ENCODE measurements around the gene GFY. TPM values are rescaled to one million over a fixed set of nuclear protein-coding genes. Genes with fewer than 3 reads are reported as not detected.

Gene GFY, protein sequence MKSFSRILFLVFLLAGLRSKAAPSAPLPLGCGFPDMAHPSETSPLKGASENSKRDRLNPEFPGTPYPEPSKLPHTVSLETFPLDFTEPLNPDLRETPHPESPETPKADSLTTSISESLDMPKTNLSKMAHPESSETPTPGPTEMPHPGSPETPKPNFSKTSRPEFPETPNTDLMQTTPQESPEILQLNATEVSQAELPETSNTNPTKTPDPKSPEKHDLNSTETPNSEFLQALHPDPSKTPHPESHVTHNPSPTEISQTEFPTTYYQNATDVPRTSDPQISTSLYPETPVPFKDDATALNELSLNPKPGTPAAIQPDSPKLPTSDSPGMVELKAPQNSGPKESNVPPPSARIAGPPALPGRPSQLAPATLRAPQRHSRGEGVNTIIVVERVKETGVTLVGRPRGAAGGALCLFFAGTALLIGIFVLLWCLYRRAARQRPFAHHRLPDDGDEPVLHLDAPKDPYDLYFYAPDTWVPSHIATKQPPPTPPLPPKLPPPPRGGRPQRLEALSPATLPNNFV
- total RNA-seq (2022; extraction: Qiagen RNA extraction): 0.14 to 0.27 TPM (median 0.18 TPM) in 5 replicates

DNA sequence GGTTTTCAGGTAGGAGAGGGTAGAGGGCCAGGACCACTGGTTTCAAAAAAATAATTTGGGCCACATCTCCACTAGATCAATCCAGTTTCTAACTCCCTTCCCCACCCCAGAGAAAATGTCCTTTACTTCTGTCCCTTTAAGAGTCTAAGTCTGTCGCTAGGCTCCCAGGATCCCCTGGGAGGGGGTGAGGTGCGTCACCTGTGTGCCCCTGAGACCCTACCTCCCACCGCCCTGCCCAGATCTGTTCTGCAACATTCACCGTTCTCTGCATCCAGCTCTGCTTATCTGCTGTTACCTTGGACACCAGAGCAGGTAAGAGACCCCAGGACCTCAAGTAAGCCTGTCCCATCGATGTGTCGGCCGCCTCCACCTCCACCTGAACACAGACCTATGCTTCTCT lies at the start of gene GFY:
TSS of gene GFY (plus strand) at position 211 of the 400 bp plus-strand sequence. CDS start 1,043 bp downstream, outside the sequence.

DNA sequence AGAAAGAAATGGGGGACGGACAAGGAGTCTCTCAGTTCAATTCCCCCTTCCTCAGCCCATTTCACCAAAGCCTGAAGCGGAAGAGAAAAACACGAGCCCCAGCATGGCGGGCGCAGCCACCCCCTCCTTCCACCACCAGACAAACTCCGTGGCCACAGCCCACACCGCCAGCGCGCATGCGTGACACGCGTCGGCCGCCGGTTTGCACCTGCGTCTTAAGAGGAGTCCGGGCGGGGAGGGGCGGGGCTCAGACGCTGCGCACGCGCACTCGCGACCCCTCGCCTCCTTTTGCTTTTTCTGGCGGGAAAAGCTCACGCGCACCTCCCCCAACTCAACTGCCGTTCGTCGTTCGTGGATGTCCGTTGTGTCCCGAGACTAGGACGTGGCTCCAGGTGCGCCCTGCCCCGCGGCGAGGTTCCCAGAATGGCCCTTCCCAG lies 37.2 kb upstream of the GFY start, which contains the start of gene KASH5:
TSS of gene KASH5 (plus strand) at position 314 of the 437 bp plus-strand sequence. CDS start 2,635 bp downstream, outside the sequence.

DNA sequence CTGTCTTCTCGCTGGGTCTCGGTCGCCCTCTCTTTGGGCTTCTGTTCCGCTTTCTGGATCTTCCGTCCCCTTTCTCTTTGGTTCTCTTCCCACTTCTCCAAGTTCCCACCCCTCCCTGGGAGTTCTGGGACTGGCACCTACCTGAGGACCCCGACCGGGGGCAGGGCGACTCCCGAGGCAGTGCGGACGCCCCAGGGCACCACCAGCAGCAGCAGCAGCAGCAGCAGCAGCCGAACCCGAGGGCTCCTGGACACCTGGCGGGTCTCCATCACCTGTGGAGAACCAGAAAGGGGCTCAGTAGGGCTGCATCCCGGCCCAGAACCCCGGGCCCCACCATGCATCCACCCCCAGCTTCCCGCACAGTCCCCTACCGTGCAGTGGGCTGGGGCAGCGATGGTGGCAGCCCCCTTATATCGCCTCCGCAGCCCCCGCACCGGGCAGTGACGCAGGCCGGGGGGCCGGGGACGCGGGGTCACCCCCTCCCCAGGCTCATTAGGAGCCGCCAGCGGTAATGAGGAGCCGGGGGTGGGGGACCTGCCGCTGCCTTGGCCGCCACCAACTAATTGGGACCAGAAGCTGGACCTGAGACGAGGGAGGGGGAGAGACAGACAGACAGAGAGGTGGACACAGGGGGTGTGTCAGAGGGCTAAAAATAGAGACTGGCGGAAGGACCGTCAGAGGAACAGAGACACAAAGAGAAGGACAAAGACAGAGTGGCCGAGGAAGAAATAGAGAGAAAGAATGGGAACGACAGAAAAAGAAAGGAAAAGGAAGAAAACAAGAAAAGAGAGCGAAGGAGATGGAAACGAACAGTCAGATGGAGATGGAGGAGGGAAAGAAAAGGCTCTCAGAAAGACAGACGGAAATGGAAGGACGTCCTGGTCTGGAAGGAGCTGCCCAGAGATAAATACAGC lies 1.9 kb upstream of the GFY start, which contains the start of gene PTH2:
TSS of gene PTH2 (minus strand) at position 371 of the 914 bp plus-strand sequence. CDS start at position 269, 102 bp downstream.

DNA sequence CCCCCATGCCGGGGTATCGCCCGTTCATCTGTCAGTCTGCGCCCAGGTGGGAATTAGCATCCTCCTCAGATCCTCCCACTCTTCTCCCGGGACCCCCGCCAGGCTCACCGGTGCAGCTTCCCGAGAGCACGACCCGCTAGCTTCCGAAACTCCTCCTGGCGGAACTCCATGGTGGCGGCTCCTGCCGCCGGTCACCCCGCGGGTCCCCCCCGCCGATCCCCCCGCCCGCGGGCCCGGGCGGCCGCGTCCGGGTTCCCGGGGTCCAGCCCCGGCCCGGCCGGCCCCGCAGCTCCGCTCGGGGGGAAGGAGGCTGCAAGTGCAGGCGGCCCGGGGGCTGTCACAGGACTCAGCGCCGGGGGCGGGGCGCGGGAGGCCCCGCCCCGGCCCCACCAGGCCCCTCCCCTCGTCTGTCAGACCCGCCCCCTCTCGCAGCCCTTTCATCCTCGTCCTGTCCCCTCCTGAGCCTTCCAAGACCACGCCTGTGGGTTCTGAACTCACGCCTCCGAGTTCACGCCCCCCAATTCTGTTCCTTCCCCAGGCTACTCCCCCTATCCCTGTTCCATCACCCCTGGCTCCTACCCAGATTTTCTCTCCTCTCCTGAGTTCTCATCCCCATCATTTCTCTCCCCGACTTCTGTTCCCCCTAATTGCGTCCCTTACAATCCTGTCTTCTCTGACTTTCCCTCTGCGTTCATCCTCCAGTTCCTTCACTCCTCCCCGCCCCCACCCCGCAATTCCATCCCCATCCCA lies 16.2 kb downstream of the GFY start, which contains the start of gene SLC17A7:
TSS of gene SLC17A7 (minus strand) at position 318 of the 750 bp plus-strand sequence. CDS start at position 170, 148 bp downstream.

DNA sequence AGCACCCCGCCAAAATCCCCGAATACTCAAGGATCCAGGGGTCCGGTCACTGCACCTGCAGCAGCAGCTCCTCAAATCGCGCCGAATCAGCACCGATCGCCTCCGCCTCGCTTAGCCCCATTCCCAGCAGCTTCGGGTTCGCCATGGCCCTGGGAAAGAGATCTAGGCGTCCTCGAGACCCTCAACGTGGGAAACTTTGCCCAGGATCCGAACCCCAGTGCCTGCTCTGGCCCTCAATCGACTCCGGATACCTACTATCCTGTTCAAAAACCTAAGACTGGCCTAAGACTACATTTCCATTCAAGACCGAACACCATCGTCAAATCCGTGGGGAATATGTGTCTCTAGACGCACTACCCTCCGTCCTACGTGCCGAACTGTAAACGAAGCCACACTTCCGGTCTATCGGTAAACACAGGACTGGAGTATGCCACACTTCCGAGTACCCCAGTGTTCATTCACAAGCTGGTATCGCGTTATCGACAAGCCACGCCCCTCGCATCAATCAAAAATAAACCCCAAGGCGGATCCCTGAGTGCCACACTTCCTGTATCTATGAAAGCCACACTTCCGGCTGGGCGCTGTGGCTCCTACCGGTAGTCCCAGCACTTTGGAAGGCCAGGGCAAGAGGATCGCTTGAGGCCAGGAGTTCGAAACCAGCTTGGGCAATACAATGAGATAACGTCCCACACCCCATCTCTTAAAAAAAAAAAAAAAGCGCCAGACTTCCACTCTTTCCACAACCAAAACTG lies 26.4 kb downstream of the GFY start, which contains the start of gene PIH1D1:
TSS of gene PIH1D1 (minus strand) at position 385 of the 752 bp plus-strand sequence. CDS start at position 145, 240 bp downstream.

DNA sequence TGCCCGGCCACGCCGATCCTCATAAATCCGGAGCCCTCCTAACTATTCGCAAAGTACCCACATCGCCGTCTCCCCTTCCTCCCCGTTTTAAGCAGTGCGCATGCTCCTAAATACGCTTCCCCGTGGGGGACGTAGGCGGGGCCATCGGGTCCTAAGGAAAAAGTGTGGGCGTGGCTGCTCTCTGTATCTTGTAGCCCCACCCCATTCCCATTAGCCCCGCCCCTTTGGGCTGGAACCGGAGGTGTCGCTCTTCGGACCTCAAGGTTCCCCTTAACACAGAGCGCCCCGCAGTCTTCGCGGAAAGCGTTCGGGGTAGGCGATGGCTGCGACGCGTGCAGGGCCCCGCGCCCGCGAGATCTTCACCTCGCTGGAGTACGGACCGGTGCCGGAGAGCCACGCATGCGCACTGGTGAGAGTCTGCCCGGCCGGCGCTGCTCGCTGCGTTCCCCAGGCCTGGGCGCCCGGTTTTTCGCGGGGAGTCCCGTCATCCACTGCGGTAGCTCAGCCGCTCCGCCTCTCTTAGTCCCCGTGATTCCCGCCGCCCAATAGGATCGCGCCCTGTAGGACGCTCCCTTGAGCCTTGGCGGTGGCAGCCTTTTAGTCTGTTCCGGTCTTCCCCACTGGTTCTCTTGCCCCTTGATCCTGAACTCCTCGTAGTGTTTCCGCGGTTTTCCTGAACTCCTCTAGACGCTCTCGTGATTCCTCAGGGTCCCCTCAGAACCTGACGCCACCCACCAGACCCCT lies 28.0 kb downstream of the GFY start, which contains the start of gene ALDH16A1:
TSS of gene ALDH16A1 (plus strand) at position 213 of the 744 bp plus-strand sequence. CDS start at position 320, 107 bp downstream.

DNA sequence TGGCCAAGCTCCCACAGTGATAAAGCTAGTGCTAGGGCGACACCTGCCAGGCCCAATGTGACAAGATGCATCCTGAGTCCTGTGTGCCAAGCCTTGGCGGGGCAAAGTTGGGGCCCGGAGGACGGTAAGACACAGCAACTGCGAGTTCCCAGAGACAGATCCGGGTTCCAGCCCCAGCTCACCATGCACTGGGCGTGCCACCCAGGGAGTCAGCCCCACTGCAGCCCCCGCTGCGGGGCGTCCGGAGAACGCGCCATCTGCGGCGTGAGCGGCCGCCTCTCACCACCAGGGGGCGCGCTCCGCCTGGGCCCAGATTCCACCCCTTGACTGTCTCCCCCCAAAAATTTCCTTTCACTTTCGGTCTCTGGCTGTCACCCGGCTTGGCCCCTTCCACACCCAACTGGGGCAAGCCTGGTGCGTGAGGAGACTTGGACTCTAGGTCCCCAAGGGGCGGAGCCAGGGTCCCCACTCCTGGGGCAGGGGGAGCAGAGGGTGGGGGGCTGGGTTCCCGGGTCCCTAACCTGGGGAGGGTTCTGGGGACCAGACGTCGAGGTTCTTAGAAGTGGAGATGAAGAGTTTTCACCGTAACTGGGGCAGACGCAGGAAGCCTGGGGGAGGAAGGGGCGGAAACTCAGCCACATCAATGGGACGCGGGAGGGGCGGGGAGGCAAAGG lies 48.8 kb downstream of the GFY start, which contains the start of gene FLT3LG:
TSS of gene FLT3LG (plus strand) at position 348 of the 674 bp plus-strand sequence. CDS start 425 bp downstream, outside the sequence.

Other genes with a start within 250 kb of the GFY start
- 0.55 to 1.2 TPM (median 1.1 TPM) in 5 replicates for gene SLC6A16, start 100.2 kb upstream of the GFY start, total RNA-seq (2022; extraction: Qiagen RNA extraction)
- gene CD37, start 90.0 kb upstream of the GFY start, total RNA-seq (2022; extraction: Qiagen RNA extraction): not detected in 5 replicates
- 14.2 to 21.0 TPM (median 17.9 TPM) in 5 replicates for gene TEAD2, start 63.0 kb upstream of the GFY start, total RNA-seq (2022; extraction: Qiagen RNA extraction)
- gene DKKL1, start 61.5 kb upstream of the GFY start, total RNA-seq (2022; extraction: Qiagen RNA extraction): 0.39 to 0.74 TPM (median 0.47 TPM) in 5 replicates
- gene KASH5, start 37.1 kb upstream of the GFY start, total RNA-seq (2022; extraction: Qiagen RNA extraction): 0.05 to 0.12 TPM (median 0.07 TPM) in 4 of 5 replicates, not detected in the other
- not detected in 5 replicates for gene PTH2, start 1.9 kb upstream of the GFY start, total RNA-seq (2022; extraction: Qiagen RNA extraction)
- gene SLC17A7, start 16.1 kb downstream of the GFY start, total RNA-seq (2022; extraction: Qiagen RNA extraction): 0.53 to 0.74 TPM (median 0.65 TPM) in 5 replicates
- gene PIH1D1, start 26.4 kb downstream of the GFY start, total RNA-seq (2022; extraction: Qiagen RNA extraction): 90.8 to 101 TPM (median 98.8 TPM) in 5 replicates
- gene ALDH16A1, start 27.8 kb downstream of the GFY start, total RNA-seq (2022; extraction: Qiagen RNA extraction): 16.2 to 27.2 TPM (median 24.9 TPM) in 5 replicates
- 0.92 to 1.7 TPM (median 1.3 TPM) in 5 replicates for gene FLT3LG, start 48.8 kb downstream of the GFY start, total RNA-seq (2022; extraction: Qiagen RNA extraction)
- 4,068 to 4,436 TPM (median 4,207 TPM) in 5 replicates for gene RPL13A, start 62.2 kb downstream of the GFY start, total RNA-seq (2022; extraction: Qiagen RNA extraction)
- gene RPS11, start 71.0 kb downstream of the GFY start, total RNA-seq (2022; extraction: Qiagen RNA extraction): 3,819 to 4,411 TPM (median 4,040 TPM) in 5 replicates
- 21.8 to 35.0 TPM (median 29.8 TPM) in 5 replicates for gene FCGRT, start 87.3 kb downstream of the GFY start, total RNA-seq (2022; extraction: Qiagen RNA extraction)
- 1.6 to 2.7 TPM (median 1.8 TPM) in 5 replicates for gene RCN3, start 102.6 kb downstream of the GFY start, total RNA-seq (2022; extraction: Qiagen RNA extraction)
- 85.6 to 111 TPM (median 104 TPM) in 5 replicates for gene NOSIP, start 155.2 kb downstream of the GFY start, total RNA-seq (2022; extraction: Qiagen RNA extraction)
- 0.45 to 1.1 TPM (median 0.81 TPM) in 5 replicates for gene PRRG2, start 155.9 kb downstream of the GFY start, total RNA-seq (2022; extraction: Qiagen RNA extraction)
- gene PRR12, start 165.8 kb downstream of the GFY start, total RNA-seq (2022; extraction: Qiagen RNA extraction): 23.7 to 33.6 TPM (median 31.9 TPM) in 5 replicates
- gene RRAS, start 214.8 kb downstream of the GFY start, total RNA-seq (2022; extraction: Qiagen RNA extraction): 89.9 to 139 TPM (median 135 TPM) in 5 replicates
- gene SCAF1, start 216.8 kb downstream of the GFY start, total RNA-seq (2022; extraction: Qiagen RNA extraction): 45.2 to 75.9 TPM (median 67.4 TPM) in 5 replicates
- gene IRF3, start 240.5 kb downstream of the GFY start, total RNA-seq (2022; extraction: Qiagen RNA extraction): 102 to 117 TPM (median 111 TPM) in 5 replicates
- 56.3 to 78.7 TPM (median 72.9 TPM) in 5 replicates for gene BCL2L12, start 240.5 kb downstream of the GFY start, total RNA-seq (2022; extraction: Qiagen RNA extraction)

All from A549 treated with CORT108297 at 1 μM for 4 hours (cell line).